IPS-18a (cell line): Measurements from ENCODE around the gene INPP5D.
"Not testable (repeated sequence)": the region's sequence is repeated elsewhere in the genome, so short reads cannot be mapped to it uniquely, and the experiment has no call there.

ENCODE experiments used
- H3K27ac ChIP-seq: one replicate; pipeline ENCODE4 v1.5.1; 2013; ENCODE audit warnings: low read length
- H3K27me3 ChIP-seq: one replicate; pipeline ENCODE4 v1.6.1; 2013; ENCODE audit warnings: mild to moderate bottlenecking, low read length; ENCODE audit not compliant: control insufficient read depth, insufficient read depth
- H3K36me3 ChIP-seq: one replicate; pipeline ENCODE4 v1.6.1; 2013; ENCODE audit warnings: low read depth, low read length; ENCODE audit not compliant: control insufficient read depth
- H3K4me1 ChIP-seq: one replicate; pipeline ENCODE4 v1.6.1; 2013; ENCODE audit warnings: low read depth, low read length; ENCODE audit not compliant: control insufficient read depth
- H3K4me3 ChIP-seq: one replicate; pipeline ENCODE4 v1.5.1; 2013; ENCODE audit warnings: low read length
- H3K9ac ChIP-seq: one replicate; pipeline ENCODE4 v1.6.1; 2013; ENCODE audit warnings: mild to moderate bottlenecking, low read length, moderate library complexity
- H3K9me3 ChIP-seq: one replicate; pipeline ENCODE4 v1.6.1; 2013; ENCODE audit warnings: low read depth, low read length; ENCODE audit not compliant: control insufficient read depth

Gene INPP5D

DNA sequence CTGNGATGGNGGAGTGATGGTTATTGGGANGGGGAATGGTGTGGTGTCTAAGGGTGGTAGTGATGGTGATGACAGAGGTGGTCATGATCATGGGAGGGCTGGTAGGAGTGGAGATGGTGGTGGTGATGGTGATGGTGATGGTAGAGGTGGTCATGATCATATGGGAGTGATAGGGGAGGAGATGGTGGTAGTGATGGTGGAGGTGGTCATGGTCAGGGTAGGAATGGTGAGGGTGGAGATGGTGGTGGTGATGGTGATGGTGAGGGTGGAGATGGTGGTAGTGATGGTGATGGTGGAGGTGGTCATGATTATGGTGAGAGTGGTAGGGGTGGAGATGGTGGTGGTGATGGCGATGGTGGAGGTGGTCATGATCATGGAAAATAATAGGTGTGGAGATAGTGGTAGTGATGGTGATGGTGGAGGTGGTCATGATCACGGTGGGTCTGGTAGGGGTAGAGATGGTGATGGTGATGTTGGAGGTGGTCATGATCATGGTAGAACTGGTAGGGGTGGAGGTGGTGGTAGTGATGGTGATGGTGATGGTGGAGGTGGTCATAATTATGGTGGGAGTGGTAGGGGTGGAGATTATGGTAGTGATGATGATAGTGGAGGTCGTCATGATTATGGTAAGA, 83.7 kb downstream of the INPP5D start:
- H3K27ac ChIP-seq: no peak overlapping the region
- peaks cover 6% of the 10 kb centered on the region for H3K36me3 ChIP-seq
- no peak overlapping the region for H3K9ac ChIP-seq
- H3K9me3 ChIP-seq: no peaks in the 10 kb centered on the region
- H3K4me1 ChIP-seq: peaks cover 37% of the 10 kb centered on the region
- no peaks in the 10 kb centered on the region for H3K27me3 ChIP-seq
- no peak overlapping the region for H3K4me3 ChIP-seq

DNA sequence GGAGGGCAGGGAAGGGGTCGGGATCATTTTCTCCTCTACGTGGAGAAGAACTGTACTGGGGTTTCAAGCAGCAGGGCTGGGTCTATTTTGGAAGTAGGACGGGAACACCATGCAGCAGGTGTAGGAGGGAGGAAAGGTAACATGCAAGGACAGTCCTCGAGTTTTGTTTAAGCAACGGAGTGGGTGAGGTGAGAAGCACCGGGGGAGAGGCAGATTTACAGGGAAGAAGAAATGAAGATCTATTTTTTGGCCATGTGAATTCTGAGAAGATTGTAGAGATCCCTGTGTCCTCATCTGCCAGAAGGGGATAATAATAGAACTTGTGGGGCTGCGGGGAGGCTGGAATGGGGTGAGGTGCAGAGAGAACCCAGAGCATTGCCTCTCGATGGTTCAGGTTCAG, 85.6 kb downstream of the INPP5D start:
- H3K9me3 ChIP-seq: no peaks in the 10 kb centered on the region
- no peaks in the 10 kb centered on the region for H3K27me3 ChIP-seq
- H3K36me3 ChIP-seq: peaks cover 6% of the 10 kb centered on the region
- no peak overlapping the region for H3K27ac ChIP-seq
- no peak overlapping the region for H3K9ac ChIP-seq
- no peak overlapping the region for H3K4me3 ChIP-seq
- peaks cover 23% of the 10 kb centered on the region for H3K4me1 ChIP-seq

GRCh38 chr2:233146194-233146593, 86.1 kb downstream of the INPP5D start:
- no peak overlapping the region for H3K9ac ChIP-seq
- peaks cover 6% of the 10 kb centered on the region for H3K36me3 ChIP-seq
- H3K4me1 ChIP-seq: peaks cover 19% of the 10 kb centered on the region
- H3K4me3 ChIP-seq: no peak overlapping the region
- H3K27ac ChIP-seq: no peak overlapping the region
- no peaks in the 10 kb centered on the region for H3K27me3 ChIP-seq
- no peaks in the 10 kb centered on the region for H3K9me3 ChIP-seq

DNA sequence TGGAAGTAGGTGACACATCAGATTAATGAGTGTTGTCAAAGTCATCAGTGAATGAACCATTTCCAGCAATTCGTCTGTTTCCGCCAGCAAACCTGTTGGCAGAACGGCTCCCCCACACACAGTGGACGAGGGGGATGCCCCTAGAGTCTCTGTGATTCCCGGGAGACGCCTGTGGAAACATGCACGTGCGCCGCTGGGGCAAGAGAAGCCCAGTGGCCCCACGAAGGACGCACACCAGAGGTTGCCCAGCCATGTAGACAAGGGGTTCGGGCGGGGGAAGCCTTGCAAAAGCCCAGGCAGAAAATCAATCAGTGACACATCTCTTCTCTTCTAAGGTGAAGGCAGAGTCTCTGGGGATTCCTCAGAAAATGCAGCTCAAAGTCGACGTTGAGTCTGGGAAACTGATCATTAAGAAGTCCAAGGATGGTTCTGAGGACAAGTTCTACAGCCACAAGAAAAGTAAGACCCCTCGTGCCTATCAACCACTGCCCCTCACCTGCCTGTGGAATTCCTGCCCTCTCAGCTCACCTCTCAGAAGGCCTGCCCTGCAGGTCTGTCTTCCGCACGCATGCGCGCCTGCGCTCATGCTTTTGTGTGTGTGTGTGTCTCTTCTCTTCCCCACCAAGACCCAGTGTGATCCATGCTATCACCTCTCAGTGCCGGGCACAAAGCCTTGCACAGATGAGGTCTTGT, 87.1 kb downstream of the INPP5D start:
- no peak overlapping the region for H3K4me3 ChIP-seq
- H3K27me3 ChIP-seq: no peaks in the 10 kb centered on the region
- no peaks in the 10 kb centered on the region for H3K9me3 ChIP-seq
- H3K4me1 ChIP-seq: peaks cover 8% of the 10 kb centered on the region
- H3K9ac ChIP-seq: no peak overlapping the region
- peaks cover 6% of the 10 kb centered on the region for H3K36me3 ChIP-seq
- H3K27ac ChIP-seq: no peak overlapping the region

GRCh38 chr2:233147829-233148167, 87.7 kb downstream of the INPP5D start:
- H3K9me3 ChIP-seq: no peaks in the 10 kb centered on the region
- H3K27me3 ChIP-seq: no peaks in the 10 kb centered on the region
- H3K27ac ChIP-seq: no peak overlapping the region
- no peak overlapping the region for H3K4me3 ChIP-seq
- H3K9ac ChIP-seq: no peak overlapping the region
- peaks cover 6% of the 10 kb centered on the region for H3K36me3 ChIP-seq
- H3K4me1 ChIP-seq: peaks cover 3% of the 10 kb centered on the region

DNA sequence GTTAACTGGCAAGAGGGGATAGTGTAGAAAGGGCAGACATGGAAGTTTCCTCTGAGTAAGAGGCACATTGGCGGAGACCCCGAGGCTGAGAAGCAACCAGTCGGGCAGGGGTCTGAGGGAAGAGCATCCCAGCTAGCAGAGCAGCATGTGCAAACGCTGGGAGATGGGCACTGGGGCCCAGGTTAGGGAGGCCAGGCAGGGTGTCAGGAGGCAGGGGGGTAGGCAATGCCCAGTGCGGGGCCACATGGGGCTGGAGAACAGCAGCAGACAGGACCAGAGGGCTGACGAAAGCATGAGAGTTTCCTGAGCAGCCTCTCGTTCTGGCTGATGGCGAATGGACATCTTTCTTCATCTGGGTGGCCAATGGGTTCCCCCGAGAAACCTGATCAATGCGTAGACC, 88.2 kb downstream of the INPP5D start:
- H3K4me3 ChIP-seq: no peak overlapping the region
- H3K4me1 ChIP-seq: no peaks in the 10 kb centered on the region
- H3K9ac ChIP-seq: no peak overlapping the region
- no peaks in the 10 kb centered on the region for H3K27me3 ChIP-seq
- no peaks in the 10 kb centered on the region for H3K9me3 ChIP-seq
- H3K27ac ChIP-seq: no peak overlapping the region
- H3K36me3 ChIP-seq: peaks cover 6% of the 10 kb centered on the region

GRCh38 chr2:233152541-233152940, 92.4 kb downstream of the INPP5D start:
- no peaks in the 10 kb centered on the region for H3K9me3 ChIP-seq
- H3K36me3 ChIP-seq: peaks cover 3% of the 10 kb centered on the region
- no peak overlapping the region for H3K4me3 ChIP-seq
- no peak overlapping the region for H3K27ac ChIP-seq
- no peak overlapping the region for H3K9ac ChIP-seq
- H3K27me3 ChIP-seq: no peaks in the 10 kb centered on the region
- no peaks in the 10 kb centered on the region for H3K4me1 ChIP-seq

DNA sequence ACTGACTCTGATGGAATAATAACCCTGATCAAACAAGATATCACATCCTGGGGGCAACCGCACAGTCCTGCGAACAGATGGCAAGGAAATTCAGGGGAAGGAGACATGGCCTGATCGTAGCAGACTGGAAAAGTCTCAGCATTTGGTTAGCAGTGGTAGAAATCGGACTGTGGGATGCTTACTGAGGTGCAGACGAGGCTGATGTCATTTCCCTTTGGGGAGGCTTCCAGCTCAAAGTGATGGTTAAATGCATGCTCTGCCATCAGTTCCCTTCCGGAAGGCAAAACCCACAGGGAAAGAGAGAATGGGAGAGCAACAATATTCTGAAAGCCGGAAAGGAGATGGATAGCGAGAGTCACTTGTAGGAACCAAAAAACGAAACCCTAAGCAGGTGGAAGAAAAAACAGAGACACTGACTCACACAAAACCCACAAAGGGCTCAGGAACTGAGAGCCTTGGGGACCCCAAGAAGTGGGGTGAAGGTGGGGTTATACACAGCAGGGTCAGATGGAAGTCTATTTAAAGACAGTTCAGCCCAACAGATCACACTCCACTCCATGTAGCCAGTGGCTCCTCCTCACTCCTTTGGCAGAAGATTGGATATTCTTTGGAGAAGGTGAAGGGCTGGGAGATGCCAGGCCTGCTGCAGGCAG, 93.1 kb downstream of the INPP5D start:
- Histone ChIP-seq H3K36me3 (no peaks in the 10 kb centered on the region), H3K27me3 (no peaks in the 10 kb centered on the region), H3K9me3 (no peaks in the 10 kb centered on the region), H3K9ac (no peak overlapping the region), H3K4me3 (no peak overlapping the region), H3K4me1 (no peaks in the 10 kb centered on the region), H3K27ac (no peak overlapping the region)

DNA sequence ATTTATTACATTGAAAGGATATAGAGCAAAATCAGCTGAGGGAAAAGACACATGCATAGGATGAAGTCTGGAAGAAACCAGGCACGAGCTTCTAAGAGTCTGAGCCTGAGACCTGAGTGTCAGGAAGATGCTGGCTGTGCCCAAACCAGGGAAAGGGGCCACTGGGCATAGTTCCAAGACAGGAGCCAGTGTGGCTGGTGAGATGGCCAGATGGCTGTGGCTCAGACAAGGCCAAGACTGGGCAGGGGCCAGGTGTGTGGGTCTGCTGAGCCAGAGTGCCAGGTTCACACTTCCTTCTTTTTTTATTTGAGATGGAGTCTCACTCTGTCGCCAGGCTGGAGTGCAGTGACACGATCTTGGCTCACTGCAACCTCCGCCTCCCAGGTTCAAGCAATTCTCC, 95.9 kb downstream of the INPP5D start:
- Histone ChIP-seq H3K4me1 (no peaks in the 10 kb centered on the region), H3K36me3 (no peaks in the 10 kb centered on the region), H3K4me3 (no peak overlapping the region), H3K9ac (no peak overlapping the region), H3K27me3 (no peaks in the 10 kb centered on the region), H3K9me3 (no peaks in the 10 kb centered on the region), H3K27ac (no peak overlapping the region)

GRCh38 chr2:233156461-233156860, 96.3 kb downstream of the INPP5D start:
- H3K27me3 ChIP-seq, H3K27ac ChIP-seq, H3K4me3 ChIP-seq, H3K9ac ChIP-seq, H3K9me3 ChIP-seq, H3K4me1 ChIP-seq, H3K36me3 ChIP-seq: not testable (repeated sequence)

GRCh38 chr2:233161730-233162129, 101.6 kb downstream of the INPP5D start:
- no peak overlapping the region for H3K4me3 ChIP-seq
- no peaks in the 10 kb centered on the region for H3K36me3 ChIP-seq
- no peaks in the 10 kb centered on the region for H3K9me3 ChIP-seq
- H3K9ac ChIP-seq: no peak overlapping the region
- H3K4me1 ChIP-seq: no peaks in the 10 kb centered on the region
- H3K27me3 ChIP-seq: no peaks in the 10 kb centered on the region
- H3K27ac ChIP-seq: no peak overlapping the region

DNA sequence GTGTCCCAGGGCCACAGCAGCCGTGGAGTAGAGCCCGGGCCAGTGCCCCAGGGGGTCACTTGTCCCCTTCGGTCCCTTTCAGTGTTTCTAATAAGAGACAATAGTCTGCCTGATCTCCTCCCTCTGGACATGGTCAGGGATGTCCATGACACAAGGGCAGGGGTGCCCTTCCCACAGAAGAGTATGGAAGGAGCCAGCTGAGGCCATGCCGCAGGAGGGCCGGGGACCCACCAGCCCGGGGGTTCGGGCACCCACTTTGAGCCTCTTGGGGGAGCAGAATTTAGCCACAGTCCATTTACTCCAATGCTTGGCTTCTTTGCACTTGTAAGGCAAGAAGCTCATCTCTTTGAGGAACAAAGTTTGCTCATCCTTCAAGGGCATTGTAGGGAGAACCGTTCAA, 102.6 kb downstream of the INPP5D start:
- Histone ChIP-seq H3K9ac (no peak overlapping the region), H3K9me3 (no peaks in the 10 kb centered on the region), H3K27ac (no peak overlapping the region), H3K4me1 (no peaks in the 10 kb centered on the region), H3K27me3 (no peaks in the 10 kb centered on the region), H3K4me3 (no peak overlapping the region), H3K36me3 (no peaks in the 10 kb centered on the region)
